ENCODE measurements around the gene OTP.

The OTP gene

GRCh38 chr5:77637998-77638762 is at the start of gene OTP:
OTP (minus strand) TSS chr5:77638713; CDS start chr5:77638549, 164 bp downstream.
- DNase-seq, result no peak

GRCh38 chr5:77683171-77683732 is 44.7 kb upstream of the OTP start:
- no peak for DNase-seq

- no peak for DNase-seq
These were observed 32.0 kb upstream of the OTP start for GRCh38 chr5:77670526-77670925.

GRCh38 chr5:77669677-77670076 is 31.2 kb upstream of the OTP start:
- DNase-seq, result no peak

- DNase-seq, result no peak
These were observed 24.8 kb upstream of the OTP start for GRCh38 chr5:77663090-77663863.

GRCh38 chr5:77662635-77663034 is 24.1 kb upstream of the OTP start:
- no peak for DNase-seq

- DNase-seq, result no peak
These were observed 20.1 kb upstream of the OTP start for GRCh38 chr5:77658662-77659061.

- DNase-seq, result no peak
These were observed 12.8 kb upstream of the OTP start for GRCh38 chr5:77651343-77651742.

- no peak for DNase-seq
These were observed 12.2 kb upstream of the OTP start for GRCh38 chr5:77650686-77651085.

GRCh38 chr5:77649776-77650175 is 11.3 kb upstream of the OTP start:
- DNase-seq, result no peak

GRCh38 chr5:77645995-77646639 is 7.6 kb upstream of the OTP start:
- no peak for DNase-seq

GRCh38 chr5:77645158-77645994 is 6.9 kb upstream of the OTP start:
- peak; percentile 45 for DNase-seq

- no peak for DNase-seq
These were observed 6.1 kb upstream of the OTP start for GRCh38 chr5:77644371-77645157.

- no peak for DNase-seq
These were observed 5.3 kb upstream of the OTP start for GRCh38 chr5:77643654-77644370.

GRCh38 chr5:77642738-77643653 is 4.5 kb upstream of the OTP start:
- DNase-seq, result no peak

- DNase-seq, result no peak
These were observed 3.6 kb upstream of the OTP start for GRCh38 chr5:77641963-77642737.

- DNase-seq, result no peak
These were observed 3.0 kb upstream of the OTP start for GRCh38 chr5:77641397-77641943.

- no peak for DNase-seq
These were observed 2.3 kb upstream of the OTP start for GRCh38 chr5:77640589-77641396.
